ENCODE results near the gene IFI27L2. TPM values are rescaled to one million over a fixed set of nuclear protein-coding genes. Genes with fewer than 3 reads are reported as not detected.

The IFI27L2 gene
- polyA plus RNA-seq (2012; ENCODE audit: insufficient read length, low read depth) = 4.2 TPM

- TF ChIP-seq SIN3A (IDR thresholded peaks at IDR 0.05; ENCODE audit: borderline replicate concordance, insufficient read depth, low read length) (no peak), REST (IDR thresholded peaks at IDR 0.05; ENCODE audit: insufficient read depth in 1 of 2, low read depth in 2 of 2, low read length in 2 of 2) (no peak), POLR2AphosphoS5 (IDR thresholded peaks at IDR 0.05; ENCODE audit: low read depth, low read length) (no peak), FOXP2 (optimal IDR thresholded peaks at IDR 0.05; ENCODE audit: borderline replicate concordance, extremely low read depth, extremely low read length, insufficient read depth) (no peak), TAF1 (IDR thresholded peaks at IDR 0.05; ENCODE audit: borderline replicate concordance, insufficient read depth, low read length) (no peak)
These were observed at the start of gene IFI27L2 for GRCh38 chr14:94129111-94129757. IFI27L2 (minus strand) TSS chr14:94129604; CDS start chr14:94129564, 40 bp downstream.

GRCh38 chr14:94177806-94178205 lies 48.4 kb upstream of the IFI27L2 start:
- TF ChIP-seq TAF1 (IDR thresholded peaks at IDR 0.05; ENCODE audit: borderline replicate concordance, insufficient read depth, low read length) (no peak), POLR2AphosphoS5 (IDR thresholded peaks at IDR 0.05; ENCODE audit: low read depth, low read length) (no peak), FOXP2 (optimal IDR thresholded peaks at IDR 0.05; ENCODE audit: borderline replicate concordance, extremely low read depth, extremely low read length, insufficient read depth) (no peak), REST (IDR thresholded peaks at IDR 0.05; ENCODE audit: insufficient read depth in 1 of 2, low read depth in 2 of 2, low read length in 2 of 2) (no peak), SIN3A (IDR thresholded peaks at IDR 0.05; ENCODE audit: borderline replicate concordance, insufficient read depth, low read length) (no peak)

GRCh38 chr14:94176808-94177207 lies 47.4 kb upstream of the IFI27L2 start:
- TF ChIP-seq TAF1 (IDR thresholded peaks at IDR 0.05; ENCODE audit: borderline replicate concordance, insufficient read depth, low read length) (no peak), FOXP2 (optimal IDR thresholded peaks at IDR 0.05; ENCODE audit: borderline replicate concordance, extremely low read depth, extremely low read length, insufficient read depth) (no peak), POLR2AphosphoS5 (IDR thresholded peaks at IDR 0.05; ENCODE audit: low read depth, low read length) (no peak), SIN3A (IDR thresholded peaks at IDR 0.05; ENCODE audit: borderline replicate concordance, insufficient read depth, low read length) (no peak), REST (IDR thresholded peaks at IDR 0.05; ENCODE audit: insufficient read depth in 1 of 2, low read depth in 2 of 2, low read length in 2 of 2) (no peak)

- no peak for TF ChIP-seq FOXP2 (optimal IDR thresholded peaks at IDR 0.05; ENCODE audit: borderline replicate concordance, extremely low read depth, extremely low read length, insufficient read depth)
- TF ChIP-seq REST (IDR thresholded peaks at IDR 0.05; ENCODE audit: insufficient read depth in 1 of 2, low read depth in 2 of 2, low read length in 2 of 2) = no peak
- no peak for TF ChIP-seq POLR2AphosphoS5 (IDR thresholded peaks at IDR 0.05; ENCODE audit: low read depth, low read length)
- no peak for TF ChIP-seq SIN3A (IDR thresholded peaks at IDR 0.05; ENCODE audit: borderline replicate concordance, insufficient read depth, low read length)
- TF ChIP-seq TAF1 (IDR thresholded peaks at IDR 0.05; ENCODE audit: borderline replicate concordance, insufficient read depth, low read length) = no peak
These were observed 46.3 kb upstream of the IFI27L2 start for GRCh38 chr14:94175747-94176146.
